IMR-90 (cell line): ENCODE results near the gene LRRC18. TPM values are rescaled to one million over a fixed set of nuclear protein-coding genes. Genes with fewer than 3 reads are reported as not detected.

Experiments
- ATAC-seq: fragments of 200-7000 bp; cut with Tn5 transposase; 2 replicates; pipeline ENCODE4 v1.9.1; 2020; ENCODE audit warnings: low read depth, mild to moderate bottlenecking, moderate library complexity
- BruUV-seq: library from RNA; stranded (reverse); fragments of 400-500 nt; replicated peaks from 2 replicates; lab custom pipeline; 2021; lab: Mats Ljungman, UMichigan
- CTCF ChIA-PET: fragments of 300-600 bp; formaldehyde crosslinking; extraction: SDS; loops from one replicate; lab custom pipeline; 2021; ENCODE audit warnings: antibody characterized with exemption; lab: Yijun Ruan, JAX
- POLR2A ChIA-PET: fragments of 300-600 bp; sonication (Branson Sonifier 250); formaldehyde crosslinking; loops from one replicate; lab custom pipeline; 2022; ENCODE audit warnings: antibody characterized with exemption; ENCODE audit not compliant: unreplicated experiment; lab: Charles Lee
- DNase-seq: peaks from one replicate; pipeline ENCODE4 v3.0.0; 2013
- H2AFZ ChIP-seq: replicated peaks from 2 replicates; pipeline ENCODE3; 2013; ENCODE audit warnings: low read length, mild to moderate bottlenecking; ENCODE audit not compliant: poor library complexity
- H2AK5ac ChIP-seq: 2 replicates; pipeline ENCODE4 v1.6.1; 2013; ENCODE audit warnings: low read depth, low read length, inconsistent platforms
- H2AK9ac ChIP-seq: replicated peaks from 2 replicates; pipeline ENCODE3; 2013; ENCODE audit warnings: mild to moderate bottlenecking, low read depth, low read length, moderate library complexity; ENCODE audit not compliant: poor library complexity
- H2BK120ac ChIP-seq: 2 replicates; pipeline ENCODE4 v1.6.1; 2013; ENCODE audit warnings: low read depth, low read length, inconsistent platforms
- H2BK15ac ChIP-seq: 3 replicates; pipeline ENCODE4 v1.6.1; 2013; ENCODE audit warnings: low read depth, low read length, inconsistent platforms
- H2BK20ac ChIP-seq: 2 replicates; pipeline ENCODE4 v1.6.1; 2013; ENCODE audit warnings: low read depth, mild to moderate bottlenecking, inconsistent platforms, low read length, moderate library complexity
- H2BK5ac ChIP-seq: 2 replicates; pipeline ENCODE4 v1.6.1; 2013; ENCODE audit warnings: mild to moderate bottlenecking, low read depth, low read length, inconsistent platforms; ENCODE audit not compliant: poor library complexity, severe bottlenecking
- H3K14ac ChIP-seq: replicated peaks from 2 replicates; pipeline ENCODE4 v1.6.1; 2013; ENCODE audit warnings: low read depth, low read length, inconsistent platforms
- H3K18ac ChIP-seq: 2 replicates; pipeline ENCODE4 v1.6.1; 2013; ENCODE audit warnings: low read depth, low read length, control low read depth
- H3K23ac ChIP-seq: 2 replicates; pipeline ENCODE4 v1.6.1; 2013; ENCODE audit warnings: low read depth, low read length, inconsistent platforms
- H3K27ac ChIP-seq: 2 replicates; pipeline ENCODE4 v1.5.1; 2013; ENCODE audit warnings: mild to moderate bottlenecking, control low read depth, low read length; ENCODE audit not compliant: insufficient read depth
- H3K27me3 ChIP-seq: 2 replicates; pipeline ENCODE4 v1.6.1; 2013; ENCODE audit warnings: low read length; ENCODE audit not compliant: control insufficient read depth, insufficient read depth
- H3K36me3 ChIP-seq: 2 replicates; pipeline ENCODE4 v1.6.1; 2013; ENCODE audit warnings: low read length, mixed read lengths; ENCODE audit not compliant: control insufficient read depth, insufficient read depth
- H3K4ac ChIP-seq: 2 replicates; pipeline ENCODE4 v1.6.1; 2013; ENCODE audit warnings: low read depth, low read length, inconsistent platforms
- H3K4me1 ChIP-seq: 2 replicates; pipeline ENCODE4 v1.6.1; 2013; ENCODE audit warnings: low read length, mixed read lengths; ENCODE audit not compliant: control insufficient read depth, insufficient read depth
- H3K4me2 ChIP-seq: 2 replicates; pipeline ENCODE4 v1.6.1; 2013; ENCODE audit warnings: low read depth, mild to moderate bottlenecking, control low read depth, low read length, moderate library complexity
- H3K4me3 ChIP-seq: 2 replicates; pipeline ENCODE4 v1.5.1; 2013; ENCODE audit warnings: low read depth, mild to moderate bottlenecking, control low read depth, low read length, moderate library complexity; ENCODE audit not compliant: insufficient read depth
- H3K56ac ChIP-seq: 2 replicates; pipeline ENCODE4 v1.6.1; 2013; ENCODE audit warnings: low read length, inconsistent platforms; ENCODE audit not compliant: insufficient read depth; ENCODE audit errors: extremely low read depth
- H3K79me1 ChIP-seq, 2 experiments: 2 replicates each; pipeline ENCODE4 v1.6.1; 2013; ENCODE audit warnings: low read length in 2 of 2, inconsistent platforms in 1 of 2, low read depth in 1 of 2
- H3K9ac ChIP-seq: 2 replicates; pipeline ENCODE4 v1.6.1; 2013; ENCODE audit warnings: low read depth, low read length, control low read depth
- H3K9me1 ChIP-seq: 2 replicates; pipeline ENCODE4 v1.6.1; 2013; ENCODE audit warnings: low read length, inconsistent platforms; ENCODE audit not compliant: insufficient read depth
- H3K9me3 ChIP-seq: 2 replicates; pipeline ENCODE4 v1.6.1; 2013; ENCODE audit warnings: low read length; ENCODE audit not compliant: control insufficient read depth, insufficient read depth
- H4K20me1 ChIP-seq: 2 replicates; pipeline ENCODE4 v1.6.1; 2013; ENCODE audit warnings: low read length, inconsistent platforms; ENCODE audit not compliant: insufficient read depth
- H4K5ac ChIP-seq: 2 replicates; pipeline ENCODE4 v1.6.1; 2013; ENCODE audit warnings: mild to moderate bottlenecking, low read depth, low read length, control low read depth
- H4K8ac ChIP-seq, 2 experiments: 2 replicates each; pipeline ENCODE4 v1.6.1; 2013; ENCODE audit warnings: low read depth in 2 of 2, low read length in 2 of 2, control low read depth in 1 of 2, inconsistent platforms in 1 of 2
- H4K91ac ChIP-seq: 2 replicates; pipeline ENCODE4 v1.6.1; 2013; ENCODE audit warnings: low read depth, low read length, inconsistent platforms; ENCODE audit not compliant: insufficient read depth
- BHLHE40 ChIP-seq: fragments of 150-350 bp; IDR thresholded peaks from 2 replicates; pipeline ENCODE4 v1.6.1; 2016; ENCODE audit warnings: mild to moderate bottlenecking, low read depth, low read length
- CEBPB ChIP-seq: IDR thresholded peaks from 2 replicates; pipeline ENCODE4 v1.6.1; 2012; ENCODE audit warnings: low read depth, low read length, improper control_type of control experiment
- CHD1 ChIP-seq: IDR thresholded peaks from 2 replicates; pipeline ENCODE4 v1.6.1; 2012; ENCODE audit warnings: low read depth, low read length, improper control_type of control experiment
- CTCF ChIP-seq: conservative IDR thresholded peaks from 2 replicates; pipeline ENCODE4 v1.5.1; 2012; ENCODE audit warnings: mild to moderate bottlenecking, low read depth, low read length, improper control_type of control experiment
- MAFK ChIP-seq: IDR thresholded peaks from 2 replicates; pipeline ENCODE4 v1.6.1; 2012; ENCODE audit warnings: low read depth, low read length, improper control_type of control experiment
- MAZ ChIP-seq: IDR thresholded peaks from 2 replicates; pipeline ENCODE4 v1.6.1; 2012; ENCODE audit warnings: low read depth, mild to moderate bottlenecking, low read length, improper control_type of control experiment, moderate library complexity, borderline replicate concordance
- MXI1 ChIP-seq: IDR thresholded peaks from 2 replicates; pipeline ENCODE4 v1.6.1; 2012; ENCODE audit warnings: low read depth, mild to moderate bottlenecking, low read length, moderate library complexity, borderline replicate concordance
- NFE2L2 ChIP-seq: fragments of 150-350 bp; IDR thresholded peaks from 2 replicates; pipeline ENCODE4 v1.6.1; 2016; ENCODE audit warnings: low read depth, mild to moderate bottlenecking, low read length
- POLR2A ChIP-seq: IDR thresholded peaks from 2 replicates; pipeline ENCODE4 v1.6.1; 2012; ENCODE audit warnings: mild to moderate bottlenecking, low read depth, low read length
- RFX5 ChIP-seq: IDR thresholded peaks from 2 replicates; pipeline ENCODE4 v1.8.0; 2012; ENCODE audit warnings: low read depth, mild to moderate bottlenecking, low read length, moderate library complexity
- SMC3 ChIP-seq: fragments of 150-350 bp; IDR thresholded peaks from 2 replicates; pipeline ENCODE4 v1.6.1; 2016; ENCODE audit warnings: low read depth, mild to moderate bottlenecking, antibody characterized with exemption, low read length, moderate library complexity
- USF2 ChIP-seq: fragments of 150-350 bp; IDR thresholded peaks from 2 replicates; pipeline ENCODE4 v1.6.1; 2017; ENCODE audit warnings: mild to moderate bottlenecking, antibody characterized with exemption, low read length, low read depth
- WGBS, 2 experiments: methylation state at CpG; one replicate each; pipeline versions ENCODE4 v1.1.5 to v1.1.7; 2013; ENCODE audit warnings: missing lambda C conversion rate in 2 of 2; ENCODE audit not compliant: insufficient read length in 1 of 2; ENCODE audit errors: extremely low coverage in 2 of 2; 5-methylcytosine and 5-hydroxymethylcytosine counted together
- dilution Hi-C: fragments of 300-500 bp; cut with HindIII; formaldehyde crosslinking; loops from one replicate; pipeline ENCODE4 v1.14.3; 2018; ENCODE audit warnings: low sequenced_read_pairs; ENCODE audit not compliant: unreplicated experiment
- in situ Hi-C: fragments of 300-500 bp; cut with MboI; formaldehyde crosslinking; loops from 3 replicates; pipeline ENCODE4 v1.14.3; 2019; ENCODE audit warnings: low sequenced_read_pairs, inconsistent platforms, mixed read lengths
- intact Hi-C: fragments of 100-400 bp; cut with micrococcal nuclease; formaldehyde crosslinking; loops from 2 replicates; pipeline ENCODE4 v1.10.0; 2022
- polyA plus RNA-seq, 3 experiments: library from polyadenylated mRNA; depleted of rRNA; stranded (reverse); fragments of >200 nt; gene quantifications; 2 replicates each; pipeline ENCODE4 v1.2.3, GENCODE V29; 2012; ENCODE audit warnings: low replicate concordance in 1 of 3
- total RNA-seq: library from RNA; depleted of rRNA; stranded (reverse); fragments of >200 nt; gene quantifications from 2 replicates; pipeline ENCODE4 v1.2.3, GENCODE V29; 2012

Gene LRRC18
- total and polyA plus RNA-seq, 2 of the 4 experiments (the other 2 are of a cell fraction), result not detected

- POLR2A ChIA-PET, result no interaction called here
- no peak overlapping the region for H2AK5ac ChIP-seq
These were observed 10.1 kb downstream of the LRRC18 start for GRCh38 chr10:48929413-48929990.

More at GRCh38 chr10:48929413-48929990, 10.1 kb downstream of the LRRC18 start:
- no peak overlapping the region for H2BK20ac ChIP-seq
- H3K18ac ChIP-seq, result no peak overlapping the region
- H3K79me1 ChIP-seq, result no peaks in the 10 kb centered on the region
- H3K9me3 ChIP-seq, result no peaks in the 10 kb centered on the region
- intact Hi-C loops (no loop called here), dilution Hi-C loops (no loop called here), in situ Hi-C loops (no loop called here)
- ATAC-seq (no peak), DNase-seq (no peak)
- H2AFZ ChIP-seq, result no peak overlapping the region
- H3K4ac ChIP-seq, result no peak overlapping the region
- H3K4me2 ChIP-seq, result no peak overlapping the region
- H3K36me3 ChIP-seq, result no peaks in the 10 kb centered on the region
- no peak overlapping the region for H3K27ac ChIP-seq
- no peak overlapping the region for H3K56ac ChIP-seq
- 66% methylated on average over 4 of the region's 5 CpGs; no CpG with 5 or more reads in 1 of the 2 experiments for WGBS, 2 experiments
- CTCF ChIA-PET, result no interaction called here
- H4K91ac ChIP-seq, result no peak overlapping the region
- no peak overlapping the region for H2BK5ac ChIP-seq
- H2BK15ac ChIP-seq, result no peak overlapping the region
- H3K23ac ChIP-seq, result no peak overlapping the region
- no peak overlapping the region for H3K4me3 ChIP-seq
- no peak overlapping the region for H4K5ac ChIP-seq
- TF ChIP-seq BHLHE40, result no peak
- TF ChIP-seq CEBPB, result no peak
- TF ChIP-seq NFE2L2, result no peak
- no peak for TF ChIP-seq MAFK
- TF ChIP-seq CTCF, result no peak
- no peak for TF ChIP-seq MAZ
- no peak for TF ChIP-seq SMC3
- no peak for TF ChIP-seq MXI1
- no peak for TF ChIP-seq USF2
- no peak for TF ChIP-seq POLR2A
- TF ChIP-seq CHD1, result no peak
- TF ChIP-seq RFX5, result no peak
- no peak overlapping the region for H2BK120ac ChIP-seq
- H2AK9ac ChIP-seq, result no peak overlapping the region
- BruUV-seq, result no TSS peak
- peaks cover 18% of the 10 kb centered on the region for H3K27me3 ChIP-seq
- H3K4me1 ChIP-seq, result no peaks in the 10 kb centered on the region
- H3K14ac ChIP-seq, result no peak overlapping the region
- H3K9me1 ChIP-seq, result no peaks in the 10 kb centered on the region
- H3K9ac ChIP-seq, result no peak overlapping the region
- no peak overlapping the region for H4K8ac ChIP-seq
- no peaks in the 10 kb centered on the region for H4K20me1 ChIP-seq
